ENCODE measurements around the gene TEK. TPM values are rescaled to one million over a fixed set of nuclear protein-coding genes. Genes with fewer than 3 reads are reported as not detected.

Gene TEK
- total and polyA plus RNA-seq, 4 donors = 5.9 to 76.1 (median 24.9) TPM

DNA sequence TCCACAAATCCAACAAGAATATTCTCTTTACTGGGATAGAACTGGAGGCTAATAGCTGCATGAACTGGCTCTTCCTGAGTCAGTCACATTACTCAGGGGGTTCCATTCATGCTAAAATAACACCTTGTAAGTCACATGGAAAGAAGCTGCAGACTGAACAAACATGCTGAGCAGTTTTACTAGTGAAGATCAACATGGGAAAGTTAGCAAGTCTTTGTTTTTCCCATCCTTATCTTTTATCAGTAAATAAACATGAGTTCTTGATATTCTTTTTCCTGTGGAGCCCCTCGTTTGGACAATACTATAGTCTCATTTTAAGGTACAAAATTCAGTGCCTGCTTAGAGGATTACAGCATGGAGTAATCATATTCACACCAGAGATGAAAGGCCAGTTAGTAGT is 43.7 kb upstream of the TEK start:
- Histone ChIP-seq H3K9me3 (ENCODE audit: control insufficient read depth in 4 of 4, insufficient read depth in 3 of 4, low read length in 3 of 4) (no peaks in the 10 kb centered on the region), H3K4me3 (no peak overlapping the region), H3K4me1 (ENCODE audit: control insufficient read depth in 5 of 5, insufficient read depth in 5 of 5, low read length in 5 of 5) (no peaks in the 10 kb centered on the region), H3K27me3 (ENCODE audit: control insufficient read depth in 3 of 3, insufficient read depth in 3 of 3, low read length in 2 of 3) (no peaks in the 10 kb centered on the region), H3K36me3 (ENCODE audit: control insufficient read depth in 4 of 4, insufficient read depth in 4 of 4, low read length in 4 of 4) (peaks cover 0 to 6% (median 3%) of the 10 kb centered on the region in 4 donors), H3K9ac (ENCODE audit: insufficient read depth in 1 of 2, low read length in 2 of 2) (no peak overlapping the region), H3K27ac (ENCODE audit: low read depth in 1 of 2, low read length in 1 of 2) (no peak overlapping the region)
- DNase-seq (no peak), ATAC-seq (ENCODE audit: insufficient read depth, low FRiP score) (no peak)
- WGBS, 2 donors = 45 to 71% methylated on average over 1 of the region's 1 CpG
- TF ChIP-seq, protein P1, sequence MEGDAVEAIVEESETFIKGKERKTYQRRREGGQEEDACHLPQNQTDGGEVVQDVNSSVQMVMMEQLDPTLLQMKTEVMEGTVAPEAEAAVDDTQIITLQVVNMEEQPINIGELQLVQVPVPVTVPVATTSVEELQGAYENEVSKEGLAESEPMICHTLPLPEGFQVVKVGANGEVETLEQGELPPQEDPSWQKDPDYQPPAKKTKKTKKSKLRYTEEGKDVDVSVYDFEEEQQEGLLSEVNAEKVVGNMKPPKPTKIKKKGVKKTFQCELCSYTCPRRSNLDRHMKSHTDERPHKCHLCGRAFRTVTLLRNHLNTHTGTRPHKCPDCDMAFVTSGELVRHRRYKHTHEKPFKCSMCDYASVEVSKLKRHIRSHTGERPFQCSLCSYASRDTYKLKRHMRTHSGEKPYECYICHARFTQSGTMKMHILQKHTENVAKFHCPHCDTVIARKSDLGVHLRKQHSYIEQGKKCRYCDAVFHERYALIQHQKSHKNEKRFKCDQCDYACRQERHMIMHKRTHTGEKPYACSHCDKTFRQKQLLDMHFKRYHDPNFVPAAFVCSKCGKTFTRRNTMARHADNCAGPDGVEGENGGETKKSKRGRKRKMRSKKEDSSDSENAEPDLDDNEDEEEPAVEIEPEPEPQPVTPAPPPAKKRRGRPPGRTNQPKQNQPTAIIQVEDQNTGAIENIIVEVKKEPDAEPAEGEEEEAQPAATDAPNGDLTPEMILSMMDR (IDR thresholded peaks at IDR 0.05; ENCODE audit: control extremely low read depth, extremely low read depth) = no peak

DNA sequence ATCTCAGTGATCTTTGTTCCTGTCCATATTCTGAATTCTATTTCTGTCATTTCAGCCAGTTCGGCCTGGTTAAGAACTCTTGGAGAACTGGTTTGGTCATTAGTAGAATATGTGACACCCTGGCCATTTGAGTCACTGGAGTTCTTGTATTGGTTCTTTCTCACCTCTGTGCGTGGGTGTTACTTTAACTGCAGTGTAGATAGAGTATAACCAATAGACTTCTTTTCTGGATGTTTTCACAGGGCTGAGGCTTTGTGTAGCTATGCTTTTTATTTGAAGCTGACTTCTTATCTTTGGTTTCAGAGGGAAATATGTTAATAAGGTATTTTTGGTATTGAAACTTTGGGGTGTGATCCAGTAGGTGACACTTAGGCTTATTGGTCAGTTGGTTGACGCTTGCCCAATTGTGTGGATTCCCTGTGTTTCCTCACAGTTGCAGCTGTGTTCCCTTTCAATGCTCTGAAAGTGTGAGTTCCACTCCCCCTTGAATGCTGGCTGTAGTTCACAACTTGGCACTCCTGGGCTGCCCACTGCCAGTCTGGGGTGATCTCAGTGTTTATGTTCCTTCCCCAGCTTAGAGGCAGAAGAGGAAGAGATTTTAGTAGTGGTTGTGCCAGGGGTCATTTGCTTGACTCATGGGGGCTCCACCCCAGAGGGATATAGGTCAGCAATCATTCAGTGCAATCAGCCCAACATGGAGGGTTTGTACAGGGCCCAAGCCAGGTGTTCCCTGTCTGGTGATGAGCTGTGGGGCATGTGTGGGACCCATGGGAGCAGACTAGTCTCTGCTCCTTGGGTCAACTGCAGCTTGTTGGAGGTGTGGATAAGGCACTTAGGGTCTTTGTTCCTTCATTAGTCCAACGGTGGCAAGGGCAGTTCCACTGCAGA is 34.9 kb upstream of the TEK start:
- no peak overlapping the region for H3K27ac ChIP-seq (ENCODE audit: low read depth in 1 of 2, low read length in 1 of 2)
- H3K9me3 ChIP-seq (ENCODE audit: control insufficient read depth in 4 of 4, insufficient read depth in 3 of 4, low read length in 3 of 4) = no peaks in the 10 kb centered on the region
- no peaks in the 10 kb centered on the region for H3K27me3 ChIP-seq (ENCODE audit: control insufficient read depth in 3 of 3, insufficient read depth in 3 of 3, low read length in 2 of 3)
- TF ChIP-seq, protein P1 (IDR thresholded peaks at IDR 0.05; ENCODE audit: control extremely low read depth, extremely low read depth) = no peak
- DNase-seq (no peak), ATAC-seq (ENCODE audit: insufficient read depth, low FRiP score) (no peak)
- WGBS, 2 donors = 73 to 75% methylated on average over 4 of the region's 4 CpGs
- no peak overlapping the region for H3K9ac ChIP-seq (ENCODE audit: insufficient read depth in 1 of 2, low read length in 2 of 2)
- H3K4me1 ChIP-seq (ENCODE audit: control insufficient read depth in 5 of 5, insufficient read depth in 5 of 5, low read length in 5 of 5) = no peaks in the 10 kb centered on the region
- no peak overlapping the region for H3K4me3 ChIP-seq
- no peaks in the 10 kb centered on the region for H3K36me3 ChIP-seq (ENCODE audit: control insufficient read depth in 4 of 4, insufficient read depth in 4 of 4, low read length in 4 of 4)

DNA sequence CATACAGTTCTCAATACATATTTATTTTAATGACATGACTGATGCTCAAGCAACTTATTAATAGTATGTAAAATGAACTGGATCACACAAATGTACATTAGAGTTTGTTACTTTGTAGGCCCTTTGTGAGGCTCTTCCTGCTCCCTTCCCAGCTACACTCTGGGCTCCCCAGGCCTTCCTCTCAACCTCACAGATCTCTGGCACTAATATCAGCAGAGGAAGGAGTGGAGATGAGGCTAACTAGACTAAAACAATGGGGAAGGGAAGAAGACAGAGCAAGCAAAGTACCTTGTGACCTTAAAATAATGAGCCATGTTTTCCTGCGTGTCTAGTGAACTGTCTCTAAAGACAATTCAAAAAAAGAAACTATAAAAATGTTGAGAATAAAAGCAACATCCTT is 30.3 kb upstream of the TEK start:
- Histone ChIP-seq H3K9me3 (ENCODE audit: control insufficient read depth in 4 of 4, insufficient read depth in 3 of 4, low read length in 3 of 4) (no peaks in the 10 kb centered on the region), H3K27me3 (ENCODE audit: control insufficient read depth in 3 of 3, insufficient read depth in 3 of 3, low read length in 2 of 3) (no peaks in the 10 kb centered on the region), H3K4me3 (no peak overlapping the region), H3K36me3 (ENCODE audit: control insufficient read depth in 4 of 4, insufficient read depth in 4 of 4, low read length in 4 of 4) (peaks cover 0 to 2% (median 0%) of the 10 kb centered on the region in 4 donors), H3K27ac (ENCODE audit: low read depth in 1 of 2, low read length in 1 of 2) (peak overlapping the region in 1 of 2 donors; percentile 17), H3K9ac (ENCODE audit: insufficient read depth in 1 of 2, low read length in 2 of 2) (no peak overlapping the region), H3K4me1 (ENCODE audit: control insufficient read depth in 5 of 5, insufficient read depth in 5 of 5, low read length in 5 of 5) (no peaks in the 10 kb centered on the region)
- DNase-seq (no peak), ATAC-seq (ENCODE audit: insufficient read depth, low FRiP score) (no peak)
- TF ChIP-seq, protein P1 (IDR thresholded peaks at IDR 0.05; ENCODE audit: control extremely low read depth, extremely low read depth) = no peak
- WGBS, 2 donors = 64 to 71% methylated on average over 1 of the region's 1 CpG
